ENCODE data around the gene NXPH3. TPM values are rescaled to one million over a fixed set of nuclear protein-coding genes. Genes with fewer than 3 reads are reported as not detected.

Gene NXPH3
- total RNA-seq, 1 donor from 2014 or later = not detected

DNA sequence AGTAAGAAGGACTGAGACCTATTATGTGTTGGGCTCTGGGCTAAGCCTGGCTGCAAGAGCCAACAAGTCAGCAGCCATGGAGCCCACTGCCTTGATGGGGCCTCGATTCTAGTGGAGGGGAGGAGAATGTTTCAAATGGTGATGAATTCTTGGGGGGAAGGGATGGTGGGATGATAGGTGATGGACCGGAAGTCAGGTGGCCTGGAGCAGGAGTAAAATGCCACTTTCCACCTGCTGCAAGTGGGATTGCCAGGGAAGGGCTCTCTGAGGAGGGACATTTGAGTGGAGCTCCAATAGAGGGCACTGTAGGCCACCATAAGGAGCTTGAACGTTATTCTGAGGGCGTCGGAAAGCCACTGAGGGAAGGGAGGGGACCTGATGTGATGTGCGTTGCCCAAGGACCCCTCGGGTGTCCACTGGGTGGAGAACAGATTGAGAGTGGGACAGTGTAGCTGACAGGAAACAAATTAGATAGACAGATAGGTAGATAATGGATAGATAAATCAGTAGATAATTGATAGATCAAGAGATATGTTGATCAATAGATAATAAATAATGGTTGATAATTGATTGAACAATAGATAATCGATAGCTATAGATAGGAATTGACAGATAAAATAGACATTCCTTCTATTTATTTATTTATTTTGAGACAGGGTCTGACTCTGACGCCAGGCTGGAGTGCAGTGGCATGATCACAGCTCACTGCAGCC lies 18.2 kb upstream of the NXPH3 start:
- no peak for DNase-seq (ENCODE audit: low read depth)
- no peaks in the 10 kb centered on the region for H3K36me3 ChIP-seq (ENCODE audit: control insufficient read depth, insufficient read depth, low read length)
- H3K27me3 ChIP-seq (ENCODE audit: control insufficient read depth, insufficient read depth, low read length) = peaks cover 2% of the 10 kb centered on the region
- H3K4me3 ChIP-seq (ENCODE audit: low read depth, low read length) = no peak overlapping the region
- TF ChIP-seq, protein P1, sequence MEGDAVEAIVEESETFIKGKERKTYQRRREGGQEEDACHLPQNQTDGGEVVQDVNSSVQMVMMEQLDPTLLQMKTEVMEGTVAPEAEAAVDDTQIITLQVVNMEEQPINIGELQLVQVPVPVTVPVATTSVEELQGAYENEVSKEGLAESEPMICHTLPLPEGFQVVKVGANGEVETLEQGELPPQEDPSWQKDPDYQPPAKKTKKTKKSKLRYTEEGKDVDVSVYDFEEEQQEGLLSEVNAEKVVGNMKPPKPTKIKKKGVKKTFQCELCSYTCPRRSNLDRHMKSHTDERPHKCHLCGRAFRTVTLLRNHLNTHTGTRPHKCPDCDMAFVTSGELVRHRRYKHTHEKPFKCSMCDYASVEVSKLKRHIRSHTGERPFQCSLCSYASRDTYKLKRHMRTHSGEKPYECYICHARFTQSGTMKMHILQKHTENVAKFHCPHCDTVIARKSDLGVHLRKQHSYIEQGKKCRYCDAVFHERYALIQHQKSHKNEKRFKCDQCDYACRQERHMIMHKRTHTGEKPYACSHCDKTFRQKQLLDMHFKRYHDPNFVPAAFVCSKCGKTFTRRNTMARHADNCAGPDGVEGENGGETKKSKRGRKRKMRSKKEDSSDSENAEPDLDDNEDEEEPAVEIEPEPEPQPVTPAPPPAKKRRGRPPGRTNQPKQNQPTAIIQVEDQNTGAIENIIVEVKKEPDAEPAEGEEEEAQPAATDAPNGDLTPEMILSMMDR (IDR thresholded peaks at IDR 0.05; ENCODE audit: insufficient read depth, low read length, poor library complexity, severe bottlenecking) = peak; percentile 75

DNA sequence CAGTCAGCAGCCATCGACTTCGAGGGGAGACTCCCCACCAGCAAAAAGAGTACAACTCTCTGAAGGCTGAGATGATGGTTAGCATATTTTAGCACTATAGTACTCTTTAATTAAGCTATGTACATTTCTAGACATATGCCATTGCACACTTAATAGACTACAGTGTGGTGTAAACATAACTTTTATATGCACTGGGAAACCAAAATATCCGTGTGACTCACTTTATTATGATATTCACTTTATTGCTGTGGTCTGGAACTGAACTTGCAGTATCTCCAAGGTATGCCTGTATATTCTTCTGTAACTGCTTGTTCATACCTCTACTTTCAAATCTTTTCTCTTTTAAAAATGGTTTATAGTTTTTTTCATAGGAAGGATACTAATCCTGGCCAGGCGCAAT lies 11.0 kb upstream of the NXPH3 start:
- DNase-seq (ENCODE audit: low read depth) = no peak
- Histone ChIP-seq H3K36me3 (ENCODE audit: control insufficient read depth, insufficient read depth, low read length) (no peaks in the 10 kb centered on the region), H3K4me3 (ENCODE audit: low read depth, low read length) (no peak overlapping the region), H3K27me3 (ENCODE audit: control insufficient read depth, insufficient read depth, low read length) (peaks cover 16% of the 10 kb centered on the region)
- TF ChIP-seq, protein P1 (IDR thresholded peaks at IDR 0.05; ENCODE audit: insufficient read depth, low read length, poor library complexity, severe bottlenecking) = no peak

DNA sequence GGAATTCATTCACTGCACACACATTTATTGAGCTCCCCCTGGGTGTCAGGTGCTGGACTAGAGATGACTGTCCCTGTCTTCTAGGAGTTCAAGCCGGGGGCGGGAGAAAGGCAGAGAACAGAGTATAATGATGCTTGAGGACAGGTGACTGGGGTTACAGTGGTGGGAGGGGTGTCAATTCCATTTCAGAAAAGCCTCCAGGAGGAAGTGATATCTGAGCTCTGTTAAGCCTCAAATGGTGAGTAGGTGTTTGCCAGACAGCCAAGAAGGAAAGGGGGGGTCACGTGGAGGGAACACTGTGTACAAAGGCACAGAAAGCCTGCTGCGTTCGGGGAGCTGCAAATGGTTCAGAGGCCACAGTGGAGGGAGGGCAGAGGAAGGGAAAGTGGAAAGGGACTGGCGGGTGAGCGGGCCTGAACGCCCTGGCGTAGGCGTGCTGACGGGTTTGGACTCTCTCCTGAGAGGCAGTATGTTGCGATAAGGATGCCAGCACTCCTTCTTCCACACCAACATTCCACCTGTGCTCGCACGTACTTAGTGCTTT lies 9.7 kb upstream of the NXPH3 start:
- Histone ChIP-seq H3K36me3 (ENCODE audit: control insufficient read depth, insufficient read depth, low read length) (no peaks in the 10 kb centered on the region), H3K27me3 (ENCODE audit: control insufficient read depth, insufficient read depth, low read length) (peaks cover 29% of the 10 kb centered on the region), H3K4me3 (ENCODE audit: low read depth, low read length) (no peak overlapping the region)
- TF ChIP-seq, protein P1 (IDR thresholded peaks at IDR 0.05; ENCODE audit: insufficient read depth, low read length, poor library complexity, severe bottlenecking) = peak; percentile 28
- DNase-seq (ENCODE audit: low read depth) = no peak

DNA sequence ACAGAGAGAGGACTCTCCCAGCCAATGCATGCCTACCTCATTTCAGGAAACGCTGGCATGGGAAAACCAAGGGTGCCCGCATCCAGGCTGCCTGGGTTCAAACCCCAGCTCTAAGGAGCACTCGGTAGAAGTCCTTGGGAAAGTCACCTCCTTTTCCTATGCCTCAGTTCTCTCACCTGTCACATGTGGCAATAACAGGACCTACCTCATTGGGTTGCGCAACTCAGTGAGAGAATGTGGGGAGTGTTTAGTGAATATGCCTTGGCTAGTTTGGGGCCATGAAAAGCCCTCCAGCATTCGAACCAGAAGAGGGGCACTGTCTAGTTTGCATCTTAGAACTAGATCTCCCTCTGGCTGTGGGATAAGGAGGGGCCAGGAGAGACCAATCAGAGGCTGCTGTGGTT lies 9.0 kb upstream of the NXPH3 start:
- H3K4me3 ChIP-seq (ENCODE audit: low read depth, low read length) = no peak overlapping the region
- peaks cover 35% of the 10 kb centered on the region for H3K27me3 ChIP-seq (ENCODE audit: control insufficient read depth, insufficient read depth, low read length)
- DNase-seq (ENCODE audit: low read depth) = no peak
- no peaks in the 10 kb centered on the region for H3K36me3 ChIP-seq (ENCODE audit: control insufficient read depth, insufficient read depth, low read length)
- TF ChIP-seq, protein P1 (IDR thresholded peaks at IDR 0.05; ENCODE audit: insufficient read depth, low read length, poor library complexity, severe bottlenecking) = no peak

DNA sequence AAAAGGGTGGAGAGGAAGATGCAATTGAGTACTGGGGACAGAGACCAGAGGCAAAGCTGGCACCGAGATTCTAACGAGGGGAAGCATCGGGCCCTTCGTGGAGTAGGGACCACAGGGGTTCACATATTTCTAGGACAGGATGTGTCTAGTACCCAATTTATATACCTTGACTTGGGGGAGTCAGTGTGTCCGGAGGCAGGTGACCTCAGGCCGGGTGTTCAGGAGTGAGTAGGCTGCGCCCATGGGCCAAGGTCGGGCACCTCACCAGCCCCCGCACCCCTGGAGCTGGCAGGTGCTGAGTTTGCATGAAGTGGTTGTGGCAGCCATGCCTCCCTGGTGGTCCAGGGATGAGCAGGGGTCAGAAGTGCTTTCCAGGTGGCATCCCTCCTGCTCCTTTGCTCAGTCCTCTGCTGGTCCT lies 8.6 kb upstream of the NXPH3 start:
- TF ChIP-seq, protein P1 (IDR thresholded peaks at IDR 0.05; ENCODE audit: insufficient read depth, low read length, poor library complexity, severe bottlenecking) = no peak
- no peak overlapping the region for H3K4me3 ChIP-seq (ENCODE audit: low read depth, low read length)
- peaks cover 39% of the 10 kb centered on the region for H3K27me3 ChIP-seq (ENCODE audit: control insufficient read depth, insufficient read depth, low read length)
- no peaks in the 10 kb centered on the region for H3K36me3 ChIP-seq (ENCODE audit: control insufficient read depth, insufficient read depth, low read length)
- no peak for DNase-seq (ENCODE audit: low read depth)
